Lower leg skin (tissue), 4 donors: Measurements from ENCODE around the gene ZNF611. TPM values are rescaled to one million over a fixed set of nuclear protein-coding genes. Genes with fewer than 3 reads are reported as not detected.

Experiments
- DNase-seq, 2 donors: peaks; one replicate each; pipeline ENCODE4 v3.0.0-alpha.2; 2019; ENCODE audit warnings: low spot score in 2 of 2
- H3K4me3 ChIP-seq: fragments of 200-600 bp; sonication (generic); 2 replicates; pipeline ENCODE4 v1.5.1; 2017; ENCODE audit warnings: mild to moderate bottlenecking, low read depth; ENCODE audit not compliant: poor library complexity, severe bottlenecking
- POLR2A ChIP-seq, 2 donors: fragments of 450-650 bp; IDR thresholded peaks; one replicate each; pipeline ENCODE4 v1.6.1; 2016 to 2017; ENCODE audit warnings: antibody characterized with exemption in 2 of 2, mild to moderate bottlenecking in 1 of 2, moderate library complexity in 1 of 2
- WGBS, 2 donors: methylation state at CpG; one replicate each; pipeline ENCODE4 v1.1.5; 2018; 5-methylcytosine and 5-hydroxymethylcytosine counted together
- intact Hi-C: fragments of 100-400 bp; cut with DNase I; formaldehyde crosslinking; loops from one replicate; pipeline ENCODE4 v1.15.0; 2023; ENCODE audit warnings: low total_unique reads
- total RNA-seq, 4 donors: library from RNA; depleted of rRNA; stranded (reverse); fragments of >200 nt; gene quantifications; one replicate each; pipeline ENCODE4 v1.1.0, GENCODE V29; 2016
- TF ChIP-seq, protein P1 (sequence below), 3 donors: fragments of 450-650 bp; IDR thresholded peaks; one replicate each; pipeline ENCODE4 v1.5.1; 2016; ENCODE audit warnings: antibody characterized with exemption in 3 of 3, mild to moderate bottlenecking in 3 of 3, moderate library complexity in 2 of 3

ZNF611 gene
- total RNA-seq, 4 donors from 2014 or later, result 7.8 to 13.5 (median 10.2) TPM

DNA sequence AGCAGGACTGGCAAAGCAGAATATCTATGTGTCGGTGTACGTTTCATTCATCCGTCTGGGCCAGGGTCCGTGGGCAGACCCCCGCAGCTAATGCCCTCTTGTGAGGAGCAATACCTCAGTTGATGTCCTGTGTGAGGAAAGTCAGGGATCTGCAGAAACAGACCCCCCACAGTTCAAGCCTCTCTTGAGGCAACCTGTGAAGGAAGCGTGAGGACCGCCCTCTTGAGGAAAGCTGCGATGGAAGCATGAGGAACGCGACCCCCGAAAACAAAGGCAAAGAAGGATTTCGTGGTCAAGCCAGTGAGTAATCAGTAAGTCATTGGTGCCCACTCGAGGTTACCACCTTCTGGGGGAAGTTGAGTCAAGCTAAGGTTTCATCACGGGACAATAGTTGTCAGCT, 75.8 kb downstream of the ZNF611 start:
- peak in 1 of 2 donors; percentile 48 for DNase-seq
- intact Hi-C loops, result no loop called here
- no peak overlapping the region for H3K4me3 ChIP-seq
- TF ChIP-seq POLR2A (IDR thresholded peaks at IDR 0.05), result no peak
- TF ChIP-seq, protein P1, sequence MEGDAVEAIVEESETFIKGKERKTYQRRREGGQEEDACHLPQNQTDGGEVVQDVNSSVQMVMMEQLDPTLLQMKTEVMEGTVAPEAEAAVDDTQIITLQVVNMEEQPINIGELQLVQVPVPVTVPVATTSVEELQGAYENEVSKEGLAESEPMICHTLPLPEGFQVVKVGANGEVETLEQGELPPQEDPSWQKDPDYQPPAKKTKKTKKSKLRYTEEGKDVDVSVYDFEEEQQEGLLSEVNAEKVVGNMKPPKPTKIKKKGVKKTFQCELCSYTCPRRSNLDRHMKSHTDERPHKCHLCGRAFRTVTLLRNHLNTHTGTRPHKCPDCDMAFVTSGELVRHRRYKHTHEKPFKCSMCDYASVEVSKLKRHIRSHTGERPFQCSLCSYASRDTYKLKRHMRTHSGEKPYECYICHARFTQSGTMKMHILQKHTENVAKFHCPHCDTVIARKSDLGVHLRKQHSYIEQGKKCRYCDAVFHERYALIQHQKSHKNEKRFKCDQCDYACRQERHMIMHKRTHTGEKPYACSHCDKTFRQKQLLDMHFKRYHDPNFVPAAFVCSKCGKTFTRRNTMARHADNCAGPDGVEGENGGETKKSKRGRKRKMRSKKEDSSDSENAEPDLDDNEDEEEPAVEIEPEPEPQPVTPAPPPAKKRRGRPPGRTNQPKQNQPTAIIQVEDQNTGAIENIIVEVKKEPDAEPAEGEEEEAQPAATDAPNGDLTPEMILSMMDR (IDR thresholded peaks at IDR 0.05), result no peak
- WGBS, 2 donors, result 75 to 78% methylated on average over 14 of the region's 14 CpGs

DNA sequence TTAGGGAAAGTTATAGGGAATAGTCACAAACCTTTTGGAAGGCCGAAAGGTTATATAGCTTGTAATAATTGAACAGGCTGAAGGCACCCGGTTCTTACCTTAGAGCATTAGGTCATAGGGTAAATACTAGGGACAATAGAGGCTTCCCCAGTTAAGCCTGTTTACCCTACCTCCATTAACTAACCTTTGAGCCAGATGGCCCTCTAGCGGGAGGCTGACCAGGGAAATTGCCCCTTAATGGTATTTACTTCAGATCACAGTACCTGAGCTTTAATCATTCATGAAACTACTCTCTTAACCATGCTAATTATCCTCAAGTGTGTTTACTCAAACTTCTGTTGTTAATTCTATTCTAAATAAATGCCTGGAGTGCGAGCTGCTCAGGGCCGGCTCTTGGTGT, 76.2 kb downstream of the ZNF611 start:
- 72 to 79% methylated on average over 5 of the region's 5 CpGs for WGBS, 2 donors

DNA sequence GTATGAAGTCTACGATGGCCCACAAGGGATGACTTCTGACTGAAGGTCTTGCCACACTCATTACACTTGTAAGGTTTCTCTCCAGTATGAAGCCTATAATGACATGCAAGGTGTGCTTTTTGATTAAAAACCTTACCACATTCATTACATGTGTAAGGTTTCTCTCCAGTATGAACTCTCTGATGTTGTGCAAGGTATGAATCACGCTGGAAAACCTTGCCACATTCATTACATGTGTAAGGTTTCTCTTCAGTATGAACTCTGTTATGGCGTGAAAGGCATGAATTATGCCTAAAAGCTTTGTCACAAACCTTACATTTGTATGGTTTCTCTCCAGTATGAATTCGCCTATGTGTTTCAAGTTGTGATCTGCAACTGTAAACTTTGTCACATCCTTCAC, 81.7 kb downstream of the ZNF611 start:
- H3K4me3 ChIP-seq, result no peak overlapping the region
- no peak for TF ChIP-seq POLR2A (IDR thresholded peaks at IDR 0.05)
- TF ChIP-seq, protein P1 (IDR thresholded peaks at IDR 0.05), result no peak
- no peak for DNase-seq
- intact Hi-C loops, result no loop called here
- 94 to 97% methylated on average over 4 of the region's 4 CpGs for WGBS, 2 donors

More for the DNA sequence above, 76.2 kb downstream of the ZNF611 start:
- intact Hi-C loops, result no loop called here
- DNase-seq, result peak in 1 of 2 donors; percentile 10
- H3K4me3 ChIP-seq, result no peak overlapping the region
- TF ChIP-seq, protein P1 (IDR thresholded peaks at IDR 0.05), result no peak
- no peak for TF ChIP-seq POLR2A (IDR thresholded peaks at IDR 0.05)

Other genes starting within 250 kb of the ZNF611 start
- 10 to 100 TPM; 11.8 to 23.2 (median 15.8) TPM for gene ZNF808, start 207.4 kb downstream of the ZNF611 start, total RNA-seq
- 10 to 100 TPM; 11.6 to 13.7 (median 12.9) TPM for gene ZNF701, start 164.8 kb downstream of the ZNF611 start, total RNA-seq
- 10 to 100 TPM; 20.7 to 51.0 (median 35.3) TPM for gene ZNF83, start 96.7 kb downstream of the ZNF611 start, total RNA-seq
- 10 to 100 TPM in 1 of 4 donors, 1 to 10 TPM in 3; 5.5 to 12.6 (median 7.9) TPM for gene ZNF600, start 51.7 kb upstream of the ZNF611 start, total RNA-seq
- 10 to 100 TPM in 2 of 4 donors, 1 to 10 TPM in 2; 8.8 to 10.4 (median 10.2) TPM for gene ZNF28, start 86.6 kb upstream of the ZNF611 start, total RNA-seq
- gene ZNF468, start 122.6 kb upstream of the ZNF611 start, total RNA-seq, result 10 to 100 TPM in 3 of 4 donors, 1 to 10 TPM in 1; 9.9 to 19.8 (median 17.2) TPM
- gene ZNF320, start 162.6 kb upstream of the ZNF611 start, total RNA-seq, result 10 to 100 TPM in 3 of 4 donors, 1 to 10 TPM in 1; 1.2 to 15.3 (median 12.4) TPM
- 1 to 10 TPM; 1.6 to 3.7 (median 3.2) TPM for gene ZNF888, start 188.4 kb upstream of the ZNF611 start, total RNA-seq
- gene ZNF816, start 227.8 kb upstream of the ZNF611 start, total RNA-seq, result 10 to 100 TPM in 1 of 4 donors, 1 to 10 TPM in 3; 3.2 to 17.8 (median 5.5) TPM